GM18951 (cell line): ENCODE measurements around the gene HTRA3.

Experiments used
- POLR2A ChIP-seq: IDR thresholded peaks from 4 replicates; pipeline ENCODE4 v1.6.1; 2011; ENCODE audit warnings: mild to moderate bottlenecking; ENCODE audit not compliant: insufficient read length, insufficient read depth; ENCODE audit errors: extremely low read depth
- in situ Hi-C: fragments of 300-500 bp; cut with MboI; formaldehyde crosslinking; loops from one replicate; pipeline ENCODE4 v1.12.0; 2022; ENCODE audit warnings: low sequenced_read_pairs, mixed read lengths, inconsistent platforms; ENCODE audit not compliant: unreplicated experiment

HTRA3 gene

DNA sequence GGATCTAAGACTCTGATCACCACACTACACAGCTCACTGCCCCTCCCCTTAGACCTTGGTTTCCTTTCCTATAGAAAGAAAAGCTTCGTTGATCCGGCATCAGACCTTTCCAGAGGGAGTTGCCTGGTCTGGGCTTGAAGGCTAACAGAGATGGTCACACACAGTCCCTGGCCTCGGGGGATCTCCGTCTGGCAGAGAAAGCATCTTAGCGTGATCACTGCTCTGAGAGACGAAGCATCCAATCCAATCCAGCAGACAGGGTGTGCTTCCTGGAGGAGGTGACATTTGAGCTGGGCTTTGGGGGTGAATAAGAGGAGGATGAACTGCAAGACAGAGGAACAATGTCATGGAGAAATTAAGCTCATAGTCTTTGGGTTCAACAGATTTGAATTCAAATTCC, 49.5 kb downstream of the HTRA3 start:
- no peak for TF ChIP-seq POLR2A
- in situ Hi-C loops, result no loop called here

DNA sequence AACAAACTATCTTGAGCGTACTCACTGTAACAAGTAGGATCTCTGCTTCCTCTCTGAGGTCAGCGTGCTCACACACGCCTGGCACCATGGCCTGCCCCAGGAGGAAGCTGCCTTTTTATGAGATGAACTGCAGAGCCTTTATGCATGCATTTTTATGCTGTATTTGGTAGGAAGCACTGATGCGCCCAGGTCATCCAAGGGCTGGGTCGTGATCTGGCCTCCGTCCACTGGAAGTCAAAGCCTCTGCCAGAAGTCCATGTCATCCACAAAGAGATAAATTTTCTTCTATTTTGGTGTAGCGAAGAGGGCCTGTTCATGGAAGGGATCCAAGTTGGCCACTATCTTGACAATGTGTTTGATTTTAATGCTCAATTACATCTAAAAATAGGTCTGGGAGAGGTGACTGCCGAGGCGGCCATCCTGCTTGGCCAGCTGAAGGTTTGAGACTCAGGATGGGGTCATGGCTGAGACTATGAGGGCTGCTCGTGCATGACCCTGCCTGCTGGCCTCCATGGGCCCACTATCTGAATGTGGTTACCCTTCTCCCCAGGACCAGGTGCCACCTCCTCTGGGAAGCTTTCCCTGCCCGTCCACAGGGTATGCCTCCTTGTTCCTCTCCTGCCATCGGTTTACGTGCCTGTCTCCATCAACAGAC, 50.3 kb downstream of the HTRA3 start:
- in situ Hi-C loops, result no loop called here

DNA sequence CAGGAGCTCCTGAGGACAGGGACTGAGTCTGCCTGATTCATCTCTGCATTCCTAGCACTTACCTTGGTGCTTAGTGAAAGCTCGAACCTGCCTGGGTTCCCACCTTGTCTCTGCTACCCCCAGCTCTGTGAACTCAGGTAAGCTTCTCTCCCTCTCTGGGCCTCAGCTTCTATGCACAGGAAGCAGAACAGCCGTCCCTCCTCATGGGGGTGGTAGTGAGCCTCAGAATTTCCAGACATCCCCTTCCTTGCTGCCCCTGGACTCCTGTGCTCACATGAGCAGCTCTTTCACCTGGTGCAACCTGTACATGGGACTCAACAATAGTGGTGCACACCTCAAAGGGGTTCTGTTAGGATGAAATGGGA, 50.8 kb downstream of the HTRA3 start:
- TF ChIP-seq POLR2A, result no peak
- in situ Hi-C loops, result no loop called here

More for the DNA sequence above, 50.3 kb downstream of the HTRA3 start:
- no peak for TF ChIP-seq POLR2A

DNA sequence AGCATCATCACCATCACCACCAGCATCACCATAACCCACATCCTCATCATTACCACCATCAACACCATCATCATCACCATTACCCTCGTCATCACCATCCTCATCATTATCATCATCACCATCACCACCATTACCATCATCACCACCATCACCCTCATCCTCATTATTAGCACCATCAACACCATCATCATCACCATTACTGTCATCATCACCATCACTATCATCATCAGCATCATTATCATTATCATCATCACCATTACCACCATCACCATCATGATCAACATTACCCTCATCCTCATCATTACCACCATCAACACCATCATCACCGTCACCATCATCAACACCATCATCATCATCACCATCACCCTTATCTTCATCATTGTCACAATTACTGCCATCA, 51.7 kb downstream of the HTRA3 start:
- no peak for TF ChIP-seq POLR2A
- in situ Hi-C loops, result no loop called here

GRCh38 chr4:8321771-8322170, 52.2 kb downstream of the HTRA3 start:
- no peak for TF ChIP-seq POLR2A
- in situ Hi-C loops, result no loop called here

DNA sequence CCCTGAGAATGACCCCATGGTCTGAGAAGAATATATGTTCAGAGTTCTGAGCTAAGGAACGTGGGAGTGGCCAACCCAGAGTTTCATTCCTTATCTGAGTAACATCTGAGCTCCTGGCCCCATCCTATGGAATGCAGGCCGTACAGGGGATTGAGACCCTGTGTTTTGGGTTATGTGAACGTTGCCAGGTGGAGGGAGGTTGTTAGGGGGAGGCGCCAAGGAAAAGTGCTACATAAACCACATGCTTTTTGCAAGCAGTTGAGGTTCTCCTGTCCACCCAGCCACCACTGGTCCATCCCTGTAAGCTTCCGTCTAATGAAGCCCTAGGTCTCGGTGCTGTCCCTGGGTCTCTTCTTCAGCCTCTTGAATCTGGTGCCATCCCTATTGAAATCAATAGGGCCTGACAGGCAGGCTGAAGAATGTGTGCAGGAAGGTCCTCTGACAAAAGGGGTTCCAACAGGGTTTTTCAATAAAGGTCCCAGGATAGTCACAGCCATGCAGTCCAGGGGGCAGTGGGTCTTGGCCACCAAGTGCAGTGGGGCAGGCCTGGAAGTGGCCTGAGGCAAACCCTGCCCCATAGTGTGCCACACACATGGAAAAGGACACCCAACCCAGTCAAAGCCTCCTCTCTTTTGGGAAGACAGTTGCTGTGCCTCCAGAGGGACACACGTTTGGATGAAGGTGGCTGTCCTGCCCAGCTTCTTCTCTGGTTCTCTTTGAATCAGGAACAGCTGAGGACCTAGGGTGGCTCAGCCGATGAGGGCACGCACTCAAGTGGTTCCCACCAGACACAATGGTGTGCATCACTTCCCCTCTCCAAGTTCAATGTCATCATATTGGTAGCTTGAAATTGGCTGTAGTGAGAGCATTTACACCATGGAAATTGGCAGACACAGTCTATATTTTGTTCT, 53.5 kb downstream of the HTRA3 start:
- in situ Hi-C loops, result no loop called here
- no peak for TF ChIP-seq POLR2A

DNA sequence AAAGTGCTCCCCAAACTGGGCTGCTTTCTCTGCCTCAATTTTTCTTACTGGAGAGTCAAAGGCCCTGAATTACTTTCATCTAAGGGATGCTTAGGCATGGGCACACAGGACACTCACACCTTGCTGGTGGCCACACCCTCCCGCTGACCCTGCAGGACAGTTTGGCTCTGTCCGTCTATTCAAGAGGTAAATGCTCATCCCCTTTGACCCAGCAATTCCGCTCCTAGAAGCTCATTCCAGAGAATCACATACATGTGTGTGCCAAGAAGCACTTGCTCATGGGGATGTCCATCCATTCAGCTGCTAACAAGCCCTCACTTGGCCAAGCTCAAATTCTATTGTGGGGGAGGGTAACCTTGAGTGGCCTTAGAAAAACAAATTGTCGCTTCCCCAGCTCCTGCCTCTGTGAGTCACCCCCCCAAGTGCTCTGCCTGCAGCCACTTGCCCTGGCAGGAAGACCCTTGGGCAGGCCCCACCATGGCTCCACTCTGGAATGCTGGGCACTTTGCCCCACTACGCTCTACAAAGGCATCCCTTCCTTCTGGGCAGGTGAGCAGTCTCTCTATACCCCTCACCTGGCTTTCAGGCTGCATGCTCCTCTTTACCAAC, 54.5 kb downstream of the HTRA3 start:
- TF ChIP-seq POLR2A, result no peak

GRCh38 chr4:8324640-8325239, 55.2 kb downstream of the HTRA3 start:
- in situ Hi-C loops, result no loop called here
- no peak for TF ChIP-seq POLR2A

More for the DNA sequence above, 54.5 kb downstream of the HTRA3 start:
- in situ Hi-C loops, result no loop called here

GRCh38 chr4:8325291-8325973, 55.9 kb downstream of the HTRA3 start:
- TF ChIP-seq POLR2A, result no peak
- in situ Hi-C loops, result no loop called here

DNA sequence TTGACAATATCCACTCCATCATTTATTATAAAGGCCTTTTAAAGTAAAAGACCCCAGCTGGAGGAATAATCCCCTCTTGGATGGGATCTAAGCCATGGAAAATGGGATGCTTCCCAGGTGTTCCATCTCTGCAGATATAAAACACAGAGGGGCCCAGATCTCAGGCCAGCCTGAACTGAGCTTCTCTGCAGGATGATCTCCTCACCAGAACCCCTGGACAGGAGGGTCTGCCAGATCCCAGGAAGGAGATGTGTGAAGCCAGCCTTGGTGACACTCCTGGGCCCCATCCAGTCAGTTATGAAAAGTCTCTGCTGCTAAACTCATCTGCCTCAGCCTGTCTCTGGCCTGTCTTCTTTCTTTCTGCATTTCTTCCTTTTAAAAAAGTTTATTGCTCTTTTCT, 56.7 kb downstream of the HTRA3 start:
- in situ Hi-C loops, result no loop called here
- TF ChIP-seq POLR2A, result no peak

- in situ Hi-C loops, result no loop called here
- no peak for TF ChIP-seq POLR2A
These were observed 58.9 kb downstream of the HTRA3 start for GRCh38 chr4:8328456-8328855.

- in situ Hi-C loops, result no loop called here
- TF ChIP-seq POLR2A, result no peak
These were observed 59.5 kb downstream of the HTRA3 start for GRCh38 chr4:8328866-8329559.
